ENCODE measurements around the gene COL23A1.

Gene COL23A1

DNA sequence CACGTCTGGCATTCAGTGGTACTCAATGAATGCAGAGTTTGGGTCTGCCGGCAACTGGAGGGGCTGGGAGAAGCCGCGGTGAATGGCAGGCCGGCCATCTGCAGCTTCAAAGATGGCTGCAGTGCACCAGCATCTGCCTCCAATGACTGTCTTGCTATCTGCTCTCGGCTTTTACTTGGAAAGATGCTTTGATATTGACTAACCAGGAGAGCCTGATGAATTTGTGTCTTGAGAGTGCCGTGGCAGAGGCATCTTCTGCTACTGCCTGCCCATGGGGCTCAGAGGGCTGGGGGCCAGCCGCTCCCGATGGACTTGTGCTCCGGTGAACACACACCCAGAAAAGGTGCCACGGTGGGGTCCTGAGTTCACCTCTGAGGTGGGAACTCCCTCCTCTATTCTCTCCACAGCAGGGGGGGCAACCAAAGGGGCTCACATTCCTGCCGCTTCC lies 164.5 kb downstream of the COL23A1 start:
- POLR2A ChIA-PET: no interaction called here
- no peaks in the 10 kb centered on the region for H3K4me1 ChIP-seq (ENCODE audit: control insufficient read depth, insufficient read depth, low read length)
- H3K9me3 ChIP-seq (ENCODE audit: control insufficient read depth, insufficient read depth, low read depth, low read length): no peaks in the 10 kb centered on the region
- no peak overlapping the region for H3K4me3 ChIP-seq (ENCODE audit: low read depth, low read length)
- no peaks in the 10 kb centered on the region for H3K36me3 ChIP-seq (ENCODE audit: control insufficient read depth in 2 of 2, insufficient read depth in 1 of 2, low read length in 2 of 2)
- TF ChIP-seq ZNF391 (tag by site-specific recombination; IDR thresholded peaks at IDR 0.05; ENCODE audit: borderline replicate concordance, low read depth): no peak
- no peak for TF ChIP-seq RBAK (tag by site-specific recombination; IDR thresholded peaks at IDR 0.05)
- TF ChIP-seq ZNF302 (tag by site-specific recombination; IDR thresholded peaks at IDR 0.05; ENCODE audit: low read depth): no peak
- TF ChIP-seq ZBTB48 (tag by site-specific recombination; IDR thresholded peaks at IDR 0.05): no peak
- TF ChIP-seq ZNF37A (tag by site-specific recombination; IDR thresholded peaks at IDR 0.05): no peak
- no peak for TF ChIP-seq GLIS1 (tag by site-specific recombination; IDR thresholded peaks at IDR 0.05)
- TF ChIP-seq WT1 (tag by site-specific recombination; IDR thresholded peaks at IDR 0.05): no peak
- no peak for TF ChIP-seq ZNF324 (tag by site-specific recombination; IDR thresholded peaks at IDR 0.05)
- TF ChIP-seq, protein P1, sequence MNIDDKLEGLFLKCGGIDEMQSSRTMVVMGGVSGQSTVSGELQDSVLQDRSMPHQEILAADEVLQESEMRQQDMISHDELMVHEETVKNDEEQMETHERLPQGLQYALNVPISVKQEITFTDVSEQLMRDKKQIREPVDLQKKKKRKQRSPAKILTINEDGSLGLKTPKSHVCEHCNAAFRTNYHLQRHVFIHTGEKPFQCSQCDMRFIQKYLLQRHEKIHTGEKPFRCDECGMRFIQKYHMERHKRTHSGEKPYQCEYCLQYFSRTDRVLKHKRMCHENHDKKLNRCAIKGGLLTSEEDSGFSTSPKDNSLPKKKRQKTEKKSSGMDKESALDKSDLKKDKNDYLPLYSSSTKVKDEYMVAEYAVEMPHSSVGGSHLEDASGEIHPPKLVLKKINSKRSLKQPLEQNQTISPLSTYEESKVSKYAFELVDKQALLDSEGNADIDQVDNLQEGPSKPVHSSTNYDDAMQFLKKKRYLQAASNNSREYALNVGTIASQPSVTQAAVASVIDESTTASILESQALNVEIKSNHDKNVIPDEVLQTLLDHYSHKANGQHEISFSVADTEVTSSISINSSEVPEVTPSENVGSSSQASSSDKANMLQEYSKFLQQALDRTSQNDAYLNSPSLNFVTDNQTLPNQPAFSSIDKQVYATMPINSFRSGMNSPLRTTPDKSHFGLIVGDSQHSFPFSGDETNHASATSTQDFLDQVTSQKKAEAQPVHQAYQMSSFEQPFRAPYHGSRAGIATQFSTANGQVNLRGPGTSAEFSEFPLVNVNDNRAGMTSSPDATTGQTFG (tag by site-specific recombination; IDR thresholded peaks at IDR 0.05; ENCODE audit: borderline replicate concordance): no peak
- no peak for TF ChIP-seq PBX3 (CRISPR knock-in tag; IDR thresholded peaks at IDR 0.05)
- no peak for TF ChIP-seq ZNF366 (tag by site-specific recombination; conservative IDR thresholded peaks at IDR 0.05)
- no peak for TF ChIP-seq PRDM6 (tag by site-specific recombination; IDR thresholded peaks at IDR 0.05)
- TF ChIP-seq OVOL3 (tag by site-specific recombination; IDR thresholded peaks at IDR 0.05): no peak
- TF ChIP-seq, protein P2, sequence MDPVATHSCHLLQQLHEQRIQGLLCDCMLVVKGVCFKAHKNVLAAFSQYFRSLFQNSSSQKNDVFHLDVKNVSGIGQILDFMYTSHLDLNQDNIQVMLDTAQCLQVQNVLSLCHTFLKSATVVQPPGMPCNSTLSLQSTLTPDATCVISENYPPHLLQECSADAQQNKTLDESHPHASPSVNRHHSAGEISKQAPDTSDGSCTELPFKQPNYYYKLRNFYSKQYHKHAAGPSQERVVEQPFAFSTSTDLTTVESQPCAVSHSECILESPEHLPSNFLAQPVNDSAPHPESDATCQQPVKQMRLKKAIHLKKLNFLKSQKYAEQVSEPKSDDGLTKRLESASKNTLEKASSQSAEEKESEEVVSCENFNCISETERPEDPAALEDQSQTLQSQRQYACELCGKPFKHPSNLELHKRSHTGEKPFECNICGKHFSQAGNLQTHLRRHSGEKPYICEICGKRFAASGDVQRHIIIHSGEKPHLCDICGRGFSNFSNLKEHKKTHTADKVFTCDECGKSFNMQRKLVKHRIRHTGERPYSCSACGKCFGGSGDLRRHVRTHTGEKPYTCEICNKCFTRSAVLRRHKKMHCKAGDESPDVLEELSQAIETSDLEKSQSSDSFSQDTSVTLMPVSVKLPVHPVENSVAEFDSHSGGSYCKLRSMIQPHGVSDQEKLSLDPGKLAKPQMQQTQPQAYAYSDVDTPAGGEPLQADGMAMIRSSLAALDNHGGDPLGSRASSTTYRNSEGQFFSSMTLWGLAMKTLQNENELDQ (tag by site-specific recombination; IDR thresholded peaks at IDR 0.05; ENCODE audit: low read depth): no peak
- CTCF ChIA-PET: no interaction called here
- H3K27ac ChIP-seq (ENCODE audit: extremely low read depth, low read depth, low read length): no peak overlapping the region

DNA sequence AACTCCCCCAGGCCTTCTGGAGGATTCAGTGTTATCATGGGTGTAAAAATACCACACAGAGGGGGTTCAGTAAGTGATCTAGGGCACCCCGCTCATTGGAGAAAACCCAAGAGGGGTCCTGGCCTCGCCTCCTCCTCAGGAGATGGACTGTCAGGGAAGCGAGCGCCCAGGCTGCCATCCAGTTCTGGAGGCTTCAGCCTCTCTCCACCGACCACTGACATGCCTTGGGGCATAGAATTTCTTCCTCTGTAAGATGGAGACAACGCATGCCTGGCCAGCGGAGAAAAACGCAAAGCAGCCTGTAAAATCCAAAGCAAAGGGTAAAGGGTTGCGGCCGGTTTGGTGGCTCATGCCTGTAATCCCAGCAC lies 165.4 kb downstream of the COL23A1 start:
- TF ChIP-seq ZNF404 (tag by site-specific recombination; IDR thresholded peaks at IDR 0.05) (no peak), KLF8 (tag by site-specific recombination; IDR thresholded peaks at IDR 0.05) (no peak), ZNF658 (tag by site-specific recombination; IDR thresholded peaks at IDR 0.05) (no peak), ZFP69B (tag by site-specific recombination; IDR thresholded peaks at IDR 0.05) (no peak), ZNF311 (tag by site-specific recombination; IDR thresholded peaks at IDR 0.05; ENCODE audit: borderline replicate concordance) (no peak), ZNF23 (tag by site-specific recombination; IDR thresholded peaks at IDR 0.05; ENCODE audit: borderline replicate concordance) (no peak), ZNF768 (tag by site-specific recombination; IDR thresholded peaks at IDR 0.05) (no peak), ZNF324 (tag by site-specific recombination; IDR thresholded peaks at IDR 0.05) (no peak), ZNF391 (tag by site-specific recombination; IDR thresholded peaks at IDR 0.05; ENCODE audit: borderline replicate concordance, low read depth) (no peak), ZNF621 (tag by site-specific recombination; IDR thresholded peaks at IDR 0.05) (no peak), ZBTB17 (tag by site-specific recombination; IDR thresholded peaks at IDR 0.05) (no peak), ZSCAN23 (tag by site-specific recombination; IDR thresholded peaks at IDR 0.05) (no peak)
- Histone ChIP-seq H3K36me3 (ENCODE audit: control insufficient read depth in 2 of 2, insufficient read depth in 1 of 2, low read length in 2 of 2) (no peaks in the 10 kb centered on the region), H3K4me3 (ENCODE audit: low read depth, low read length) (no peak overlapping the region), H3K4me1 (ENCODE audit: control insufficient read depth, insufficient read depth, low read length) (no peaks in the 10 kb centered on the region), H3K9me3 (ENCODE audit: control insufficient read depth, insufficient read depth, low read depth, low read length) (no peaks in the 10 kb centered on the region), H3K27ac (ENCODE audit: extremely low read depth, low read depth, low read length) (no peak overlapping the region)
- ChIA-PET POLR2A (no interaction called here), CTCF (no interaction called here)

All from HEK293 (cell line).